HepG2 (cell line): ENCODE data around the gene BAHCC1. TPM values are rescaled to one million over a fixed set of nuclear protein-coding genes. Genes with fewer than 3 reads are reported as not detected.

ENCODE experiments used
- ATF7-NPFF ChIP-seq: sonication (generic); formaldehyde crosslinking; IDR thresholded peaks from 2 replicates; pipeline ENCODE4 v1.8.1; 2023; ENCODE audit warnings: mild to moderate bottlenecking, low read depth, missing genetic modification reagents, moderate library complexity
- HNF4G ChIP-seq, 2 experiments: sonication (generic) in 1 of 2; formaldehyde crosslinking in 1 of 2; IDR thresholded peaks; 2 replicates each; pipeline versions ENCODE4 v1.4.0 to v1.6.1; 2011 to 2020; ENCODE audit warnings: borderline replicate concordance in 2 of 2, low read depth in 2 of 2, mild to moderate bottlenecking in 2 of 2, low read length in 1 of 2, missing genetic modification reagents in 1 of 2, moderate library complexity in 1 of 2
- MXD3 ChIP-seq: IDR thresholded peaks from 2 replicates; pipeline ENCODE4 v1.6.1; 2016; ENCODE audit warnings: mild to moderate bottlenecking, missing biosample characterization, missing genetic modification reagents
- NFE2 ChIP-seq: sonication (generic); formaldehyde crosslinking; IDR thresholded peaks from 2 replicates; pipeline ENCODE4 v1.4.0; 2020; ENCODE audit warnings: missing genetic modification reagents
- NONO ChIP-seq, 2 experiments: fragments of 450-650 bp in 1 of 2; sonication (generic) in 1 of 2; formaldehyde crosslinking in 1 of 2; IDR thresholded peaks in 1 of 2; conservative IDR thresholded peaks in 1 of 2; 2 replicates each; pipeline versions ENCODE4 v1.6.1 to v1.8.0; 2017 to 2022; ENCODE audit warnings: mild to moderate bottlenecking in 1 of 2, missing genetic modification reagents in 1 of 2, moderate library complexity in 1 of 2
- TFE3 ChIP-seq: IDR thresholded peaks from 2 replicates; pipeline ENCODE4 v1.6.1; 2016
- ZBTB34 ChIP-seq: sonication (generic); formaldehyde crosslinking; IDR thresholded peaks from 2 replicates; pipeline ENCODE4 v1.8.0; 2022; ENCODE audit warnings: mild to moderate bottlenecking, missing genetic modification reagents
- ZBTB37 ChIP-seq: sonication (generic); formaldehyde crosslinking; IDR thresholded peaks from 2 replicates; pipeline ENCODE4 v1.4.0; 2020; ENCODE audit warnings: mild to moderate bottlenecking, missing genetic modification reagents
- ZBTB38 ChIP-seq: sonication (generic); formaldehyde crosslinking; IDR thresholded peaks from 2 replicates; pipeline ENCODE4 v1.5.1; 2020; ENCODE audit warnings: mild to moderate bottlenecking, missing genetic modification reagents
- ZNF251 ChIP-seq: sonication (generic); formaldehyde crosslinking; IDR thresholded peaks from 2 replicates; pipeline ENCODE4 v1.9.0; 2021; ENCODE audit warnings: mild to moderate bottlenecking, missing genetic modification reagents
- ZNF274 ChIP-seq: sonication (generic); formaldehyde crosslinking; IDR thresholded peaks from 2 replicates; pipeline ENCODE4 v1.5.1; 2020; ENCODE audit warnings: mild to moderate bottlenecking, missing genetic modification reagents
- ZNF879 ChIP-seq: sonication (generic); formaldehyde crosslinking; IDR thresholded peaks from 2 replicates; pipeline ENCODE4 v1.8.1; 2023; ENCODE audit warnings: missing genetic modification reagents
- polyA plus RNA-seq, 8 experiments: library from polyadenylated mRNA; depleted of rRNA in 3 of 8; stranded (reverse) in 7 of 8; unstranded in 1 of 8; fragments of >200 nt; fragmentation: Illumina TruSeq in 4 of 8; extraction: Trizol in 4 of 8; gene quantifications; 2 replicates each; pipeline versions ENCODE4 v1.2.1 to v1.2.3, GENCODE V29; 2011 to 2016; ENCODE audit warnings: low read depth in 4 of 8, missing spikeins in 1 of 8, mixed read lengths in 1 of 8; ENCODE audit not compliant: insufficient read depth in 1 of 8
- total RNA-seq, 5 experiments: library from RNA; depleted of rRNA; stranded (reverse); fragments of >200 nt; fragmentation: Illumina TruSeq; extraction: Trizol; gene quantifications; 2 replicates each; pipeline ENCODE4 v1.2.3, GENCODE V29; 2016; ENCODE audit warnings: low read depth in 1 of 5

BAHCC1 gene
- total and polyA plus RNA-seq, 2 of the 13 experiments (the other 11 are each of a cell fraction or from before 2014, with no cell fraction given), result 1.4 to 1.7 TPM

GRCh38 chr17:81509207-81509971 lies 114.1 kb downstream of the BAHCC1 start (continued):
- TF ChIP-seq ZBTB34 (CRISPR knock-in tag) (peak; percentile 19; the same call in 1 of the 2 replicates), ZBTB37 (CRISPR knock-in tag) (no peak), MXD3 (CRISPR knock-in tag) (no peak), HNF4G (IDR thresholded peaks at IDR 0.05; ENCODE audit: borderline replicate concordance, low read depth, low read length) (peak; percentile 47; the same call in 1 of the 2 replicates), HNF4G (CRISPR knock-in tag; IDR thresholded peaks at IDR 0.05; ENCODE audit: borderline replicate concordance, low read depth) (no peak), TFE3 (CRISPR knock-in tag) (no peak), ZNF251 (CRISPR knock-in tag) (0 out of 2 replicates have a peak, but pooled peaks have one; percentile 79), ZNF879 (CRISPR knock-in tag) (no peak), NFE2 (CRISPR knock-in tag) (no peak), ZNF274 (CRISPR knock-in tag) (0 out of 2 replicates have a peak, but pooled peaks have one; percentile 0), NONO (IDR thresholded peaks at IDR 0.05) (no peak), NONO (CRISPR knock-in tag; conservative IDR thresholded peaks at IDR 0.05) (no peak; the same call in 1 of the 2 replicates), ZBTB38 (peak; percentile 11; the same call in 1 of the 2 replicates), ATF7-NPFF (peak; percentile 46; the same call in 1 of the 2 replicates)
- TF ChIP-seq, all 625 proteins: peak for 48
